HG02798 (cell line): ENCODE results near the gene DCUN1D1.

Experiments used
- ATAC-seq: cut with Tn5 transposase; IDR thresholded peaks from one replicate; pipeline ENCODE4 v1.9.1; 2021; ENCODE audit warnings: mild to moderate bottlenecking; ENCODE audit not compliant: unreplicated experiment, poor library complexity

DCUN1D1 gene

GRCh38 chr3:182904164-182904563 lies 76.2 kb downstream of the DCUN1D1 start:
- ATAC-seq = no peak

- ATAC-seq = no peak
These were observed 78.1 kb downstream of the DCUN1D1 start for GRCh38 chr3:182902236-182902635.

- no peak for ATAC-seq
These were observed 83.8 kb downstream of the DCUN1D1 start for GRCh38 chr3:182896553-182896952.

- no peak for ATAC-seq
These were observed 84.7 kb downstream of the DCUN1D1 start for GRCh38 chr3:182895513-182896112.

GRCh38 chr3:182892226-182892625 lies 88.1 kb downstream of the DCUN1D1 start:
- ATAC-seq = no peak

- ATAC-seq = no peak
These were observed 89.0 kb downstream of the DCUN1D1 start for GRCh38 chr3:182891364-182891763.

GRCh38 chr3:182889948-182890629 lies 90.2 kb downstream of the DCUN1D1 start:
- no peak for ATAC-seq
